GM19351 (cell line): ENCODE data around the gene PAX5.

Experiments
- ATAC-seq: cut with Tn5 transposase; IDR thresholded peaks from one replicate; pipeline ENCODE4 v1.9.1; 2021; ENCODE audit warnings: mild to moderate bottlenecking, moderate library complexity; ENCODE audit not compliant: unreplicated experiment

PAX5 gene

GRCh38 chr9:36791222-36791950 lies 242.7 kb downstream of the PAX5 start:
- ATAC-seq = no peak

GRCh38 chr9:36789886-36790285 lies 244.2 kb downstream of the PAX5 start:
- no peak for ATAC-seq

DNA sequence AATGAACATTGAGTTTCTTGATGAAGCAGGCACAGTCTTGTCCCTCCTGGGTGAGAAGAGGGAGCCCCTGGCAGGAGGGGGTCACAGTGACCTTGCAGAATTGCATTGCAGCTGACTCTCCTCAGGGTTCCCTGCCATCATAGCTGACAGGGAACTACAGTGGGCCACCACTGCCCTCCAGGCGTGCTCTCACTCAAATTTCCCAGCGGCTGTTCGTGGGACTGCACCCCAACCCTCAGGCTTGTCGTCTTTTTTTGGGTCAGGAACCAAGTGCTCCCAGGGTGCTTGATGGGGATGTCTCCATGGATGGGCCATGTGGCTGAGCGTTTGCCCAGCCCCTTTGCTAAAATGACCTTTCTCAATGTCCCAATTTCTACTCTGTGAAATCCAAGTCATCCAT lies 245.5 kb downstream of the PAX5 start:
- ATAC-seq = no peak

- ATAC-seq = no peak
Measured at GRCh38 chr9:36787709-36788108, 246.4 kb downstream of the PAX5 start.
